ENCODE data around the gene PROM2.

Gene PROM2

GRCh38 chr2:95274291-95275150 is at the start of gene PROM2:
PROM2 (plus strand) TSS chr2:95274449; CDS start chr2:95274586, 137 bp downstream.
- DNase-seq (ENCODE audit: low spot score) = no peak
- no peak for TF ChIP-seq CTCF (IDR thresholded peaks at IDR 0.05; ENCODE audit: extremely low read depth, missing control alignments)

GRCh38 chr2:95225658-95226057 is 48.6 kb upstream of the PROM2 start:
- DNase-seq (ENCODE audit: low spot score) = no peak

DNA sequence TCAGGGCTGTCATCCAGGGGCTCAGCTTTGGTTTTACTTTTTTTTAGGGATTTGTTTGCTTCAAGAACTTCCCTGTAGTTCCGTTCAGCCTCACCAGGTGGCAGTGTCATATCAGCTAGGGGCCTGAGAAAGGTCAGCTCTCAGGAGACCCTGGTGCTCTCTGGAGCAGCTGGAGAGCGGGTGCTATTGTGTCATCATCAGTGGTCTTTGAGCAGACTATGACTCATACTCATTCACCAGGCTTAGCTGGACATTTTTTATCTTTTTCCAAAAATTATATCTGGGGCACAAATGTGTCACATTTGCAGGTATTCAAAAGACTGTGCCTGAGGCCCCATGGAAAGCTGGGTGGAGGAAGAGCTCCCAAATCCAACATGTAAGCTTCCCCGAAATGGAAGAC is 42.5 kb upstream of the PROM2 start:
- peak; percentile 51 for DNase-seq (ENCODE audit: low spot score)
- peak; percentile 58 for TF ChIP-seq CTCF (IDR thresholded peaks at IDR 0.05; ENCODE audit: extremely low read depth, missing control alignments)

More at GRCh38 chr2:95225658-95226057, 48.6 kb upstream of the PROM2 start:
- TF ChIP-seq CTCF (IDR thresholded peaks at IDR 0.05; ENCODE audit: extremely low read depth, missing control alignments) = no peak

GRCh38 chr2:95232232-95232631 is 42.0 kb upstream of the PROM2 start:
- DNase-seq (ENCODE audit: low spot score) = no peak
- TF ChIP-seq CTCF (IDR thresholded peaks at IDR 0.05; ENCODE audit: extremely low read depth, missing control alignments) = no peak

DNA sequence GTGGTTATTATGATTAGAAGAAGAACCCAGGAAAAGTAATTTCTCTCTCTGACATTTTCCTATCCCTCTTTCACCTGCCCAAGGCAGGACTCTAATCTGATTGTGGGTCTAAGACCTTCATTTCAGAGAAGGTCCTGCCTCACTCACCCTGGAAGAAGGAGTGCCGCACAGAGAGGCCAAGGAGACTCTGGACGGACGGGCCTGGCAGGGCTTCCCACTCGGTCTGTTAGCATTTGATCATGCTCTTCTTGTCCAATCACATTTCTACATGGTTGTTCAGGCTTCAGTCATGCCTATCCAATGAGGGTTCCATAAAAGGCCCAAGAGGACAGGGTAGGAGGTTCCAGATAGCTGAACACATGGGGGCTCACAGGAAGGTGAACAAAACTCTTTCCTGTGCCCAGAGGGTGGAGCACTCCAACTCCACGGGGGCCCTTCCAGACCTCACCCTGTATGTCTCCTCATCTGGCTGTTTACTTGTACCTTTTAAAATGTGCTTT is 39.9 kb upstream of the PROM2 start:
- no peak for TF ChIP-seq CTCF (IDR thresholded peaks at IDR 0.05; ENCODE audit: extremely low read depth, missing control alignments)
- DNase-seq (ENCODE audit: low spot score) = no peak

- no peak for TF ChIP-seq CTCF (IDR thresholded peaks at IDR 0.05; ENCODE audit: extremely low read depth, missing control alignments)
- DNase-seq (ENCODE audit: low spot score) = no peak
Measured at GRCh38 chr2:95234816-95235215, 39.4 kb upstream of the PROM2 start.

GRCh38 chr2:95238131-95238530 is 36.1 kb upstream of the PROM2 start:
- no peak for DNase-seq (ENCODE audit: low spot score)
- TF ChIP-seq CTCF (IDR thresholded peaks at IDR 0.05; ENCODE audit: extremely low read depth, missing control alignments) = no peak

All from GM20000 (cell line).